Right ventricle myocardium superior (tissue), 1 donor: Measurements from ENCODE around the gene RBBP6. TPM values are rescaled to one million over a fixed set of nuclear protein-coding genes. Genes with fewer than 3 reads are reported as not detected.
"Not testable (repeated sequence)": the region's sequence is repeated elsewhere in the genome, so short reads cannot be mapped to it uniquely, and the experiment has no call there.

ENCODE experiments used
- ATAC-seq: fragments of 200-7000 bp; cut with Tn5 transposase; one replicate; pipeline ENCODE4 v1.9.1; 2020; ENCODE audit warnings: mild to moderate bottlenecking; ENCODE audit not compliant: poor library complexity
- DNase-seq: peaks from one replicate; pipeline ENCODE4 v3.0.0-alpha.2; 2020
- intact Hi-C: fragments of 100-400 bp; cut with DNase I; formaldehyde crosslinking; loops from one replicate; pipeline ENCODE4 v1.11.2; 2022
- total RNA-seq: library from RNA; stranded (reverse); fragmentation: NEBNext Ultra II Directional; extraction: Animal tissue kit (Norgen Biotek cat#: 25700); gene quantifications from one replicate; pipeline ENCODE4 v1.2.1, GENCODE V29; 2021
- donor health status: DM: no; HTN: yes; CAD: no; lungs with severe emphysema.

Gene RBBP6
- total RNA-seq, 1 donor from 2014 or later = 27.7 TPM

GRCh38 chr16:24612656-24613055 is 73.3 kb downstream of the RBBP6 start:
- no peak for ATAC-seq
- intact Hi-C loops = no loop called here
- DNase-seq = no peak

- ATAC-seq, intact Hi-C loops, DNase-seq: not testable (repeated sequence)
Measured at GRCh38 chr16:24613267-24613666, 73.9 kb downstream of the RBBP6 start.

DNA sequence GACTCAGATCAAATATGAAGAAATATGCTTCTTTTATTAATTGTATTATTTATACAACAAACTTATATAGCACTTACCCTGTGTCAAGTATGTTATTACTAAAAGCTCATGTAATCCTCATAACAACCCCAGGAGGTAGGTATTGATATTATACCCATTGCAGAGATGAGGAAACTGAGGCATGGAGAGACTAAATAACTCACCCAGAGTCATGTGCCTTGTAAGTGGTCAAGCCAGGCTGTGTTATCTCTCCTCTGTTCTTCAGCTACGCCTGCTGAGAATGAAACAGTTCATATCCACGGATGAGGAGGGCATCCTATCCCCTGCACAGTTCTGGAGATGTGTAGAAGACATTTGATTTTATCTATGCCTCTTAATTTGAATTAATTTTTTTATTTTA is 78.1 kb downstream of the RBBP6 start:
- intact Hi-C loops = no loop called here
- no peak for ATAC-seq
- no peak for DNase-seq

Other genes starting within 250 kb of the RBBP6 start
- 35.6 TPM for gene TNRC6A, start 190.1 kb downstream of the RBBP6 start, total RNA-seq